HG02571 (cell line): ENCODE data around the gene GAB2.
"Not testable (repeated sequence)": the region's sequence is repeated elsewhere in the genome, so short reads cannot be mapped to it uniquely, and the experiment has no call there.

ENCODE experiments used
- ATAC-seq: cut with Tn5 transposase; IDR thresholded peaks from one replicate; pipeline ENCODE4 v1.9.1; 2021; ENCODE audit warnings: mild to moderate bottlenecking, moderate library complexity; ENCODE audit not compliant: unreplicated experiment

The GAB2 gene

GRCh38 chr11:78289552-78290292 lies 127.9 kb downstream of the GAB2 start:
- ATAC-seq = no peak

GRCh38 chr11:78284260-78284659 lies 133.4 kb downstream of the GAB2 start:
- no peak for ATAC-seq

GRCh38 chr11:78282821-78283220 lies 134.8 kb downstream of the GAB2 start:
- ATAC-seq = no peak

GRCh38 chr11:78281511-78281910 lies 136.1 kb downstream of the GAB2 start:
- ATAC-seq = no peak

GRCh38 chr11:78277314-78277994 lies 140.2 kb downstream of the GAB2 start:
- no peak for ATAC-seq

GRCh38 chr11:78276311-78276710 lies 141.3 kb downstream of the GAB2 start:
- no peak for ATAC-seq

- no peak for ATAC-seq
Measured at GRCh38 chr11:78274739-78275138, 142.9 kb downstream of the GAB2 start.

- not testable (repeated sequence) for ATAC-seq
Measured at GRCh38 chr11:78272625-78273269, 144.9 kb downstream of the GAB2 start.

- ATAC-seq = not testable (repeated sequence)
Measured at GRCh38 chr11:78271801-78272200, 145.8 kb downstream of the GAB2 start.

- no peak for ATAC-seq
Measured at GRCh38 chr11:78270971-78271370, 146.6 kb downstream of the GAB2 start.

- ATAC-seq = no peak
Measured at GRCh38 chr11:78269806-78270205, 147.8 kb downstream of the GAB2 start.

- no peak for ATAC-seq
Measured at GRCh38 chr11:78268591-78269410, 148.8 kb downstream of the GAB2 start.

- ATAC-seq = no peak
Measured at GRCh38 chr11:78266451-78266850, 151.2 kb downstream of the GAB2 start.

GRCh38 chr11:78265326-78265725 lies 152.3 kb downstream of the GAB2 start:
- no peak for ATAC-seq

GRCh38 chr11:78262691-78263090 lies 154.9 kb downstream of the GAB2 start:
- no peak for ATAC-seq

- no peak for ATAC-seq
Measured at GRCh38 chr11:78262238-78262637, 155.4 kb downstream of the GAB2 start.

- no peak for ATAC-seq
Measured at GRCh38 chr11:78261828-78262227, 155.8 kb downstream of the GAB2 start.

- no peak for ATAC-seq
Measured at GRCh38 chr11:78261367-78261766, 156.3 kb downstream of the GAB2 start.

GRCh38 chr11:78259777-78260487 lies 157.7 kb downstream of the GAB2 start:
- ATAC-seq = no peak

- ATAC-seq = no peak
Measured at GRCh38 chr11:78257654-78258053, 160.0 kb downstream of the GAB2 start.
